Calu3 (cell line): ENCODE results near the gene NMS. TPM values are rescaled to one million over a fixed set of nuclear protein-coding genes. Genes with fewer than 3 reads are reported as not detected.
A peak's percentile ranks its signal among the peaks of the same experiment; 100 is the strongest.

ENCODE experiments used
- BruUV-seq: library from RNA; stranded (reverse); fragments of 400-500 nt; replicated peaks from 2 replicates; lab custom pipeline; 2021; lab: Mats Ljungman, UMichigan
- CTCF ChIA-PET: fragments of 300-600 bp; sonication (Branson Sonifier 250); formaldehyde crosslinking; loops from one replicate; lab custom pipeline; 2022; ENCODE audit warnings: antibody characterized with exemption; lab: Charles Lee
- DNase-seq: peaks from one replicate; pipeline ENCODE4 v3.0.0; 2022
- H3K27ac Mint-ChIP-seq: one replicate; pipeline ENCODE4 v1.8.0; 2022; ENCODE audit warnings: mixed read lengths; ENCODE audit not compliant: unreplicated experiment
- H3K27me3 Mint-ChIP-seq: one replicate; pipeline ENCODE4 v1.8.0; 2022; ENCODE audit warnings: mixed read lengths; ENCODE audit not compliant: unreplicated experiment
- H3K36me3 Mint-ChIP-seq: one replicate; pipeline ENCODE4 v1.8.0; 2022; ENCODE audit warnings: mild to moderate bottlenecking, moderate library complexity, mixed read lengths; ENCODE audit not compliant: insufficient read depth, unreplicated experiment
- H3K4me1 Mint-ChIP-seq: one replicate; pipeline ENCODE4 v1.8.0; 2022; ENCODE audit warnings: mild to moderate bottlenecking, low read depth, mixed read lengths; ENCODE audit not compliant: unreplicated experiment
- H3K4me3 Mint-ChIP-seq: one replicate; pipeline ENCODE4 v1.8.0; 2022; ENCODE audit warnings: mild to moderate bottlenecking, low read depth, moderate library complexity, mixed read lengths; ENCODE audit not compliant: unreplicated experiment
- H3K9me3 Mint-ChIP-seq: one replicate; pipeline ENCODE4 v1.8.0; 2022; ENCODE audit warnings: low read depth, mixed read lengths; ENCODE audit not compliant: unreplicated experiment
- CTCF ChIP-seq: fragments of 200-600 bp; IDR thresholded peaks from one replicate; pipeline ENCODE4 v1.8.0; 2022; ENCODE audit warnings: antibody characterized with exemption; ENCODE audit not compliant: unreplicated experiment
- intact Hi-C: fragments of 100-400 bp; cut with micrococcal nuclease; formaldehyde crosslinking; loops from one replicate; pipeline ENCODE4 v1.10.0; 2022; ENCODE audit not compliant: unreplicated experiment
- total RNA-seq: library from RNA; stranded (reverse); gene quantifications from 2 replicates; pipeline ENCODE4 v1.2.3, GENCODE V29; 2022

The NMS gene
- total RNA-seq, 1 experiment from 2014 or later, result not detected

DNA sequence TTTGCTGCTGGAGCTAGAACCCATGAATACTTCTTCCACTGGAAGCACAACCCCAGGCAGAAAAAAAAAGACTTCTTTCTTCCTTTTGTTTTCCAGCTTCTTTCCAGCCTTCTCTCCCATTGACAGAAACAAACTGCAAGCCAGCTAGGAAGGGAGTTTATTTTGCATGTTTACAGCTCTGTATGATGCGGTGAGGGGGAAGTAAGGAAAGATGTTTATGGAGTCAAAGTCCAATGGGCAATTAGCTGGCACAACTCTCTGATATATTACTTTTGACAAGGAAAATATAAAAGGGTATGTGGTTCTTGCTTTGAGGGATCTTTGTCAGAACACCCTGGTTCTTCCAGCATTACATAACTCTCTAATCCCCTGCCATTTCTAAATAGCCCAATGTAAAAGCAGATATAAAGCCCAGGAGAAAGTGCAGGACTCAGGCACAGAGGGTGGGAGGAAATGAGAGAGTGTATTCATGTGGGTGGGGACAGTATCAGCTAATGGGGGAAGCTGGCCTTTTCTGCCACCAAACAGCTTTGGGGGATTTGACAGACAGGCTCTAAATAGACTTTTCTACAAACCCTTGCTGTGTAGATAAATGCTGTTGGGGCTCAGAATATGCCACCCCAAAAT lies 9.3 kb upstream of the NMS start:
- Mint-ChIP-seq H3K27ac (no peak overlapping the region), H3K36me3 (no peaks in the 10 kb centered on the region), H3K4me1 (no peaks in the 10 kb centered on the region), H3K9me3 (peaks cover 5% of the 10 kb centered on the region), H3K4me3 (no peak overlapping the region), H3K27me3 (peaks cover 51% of the 10 kb centered on the region)
- intact Hi-C loops, result no loop called here
- no TSS peak for BruUV-seq
- no peak for TF ChIP-seq CTCF
- no peak for DNase-seq
- CTCF ChIA-PET, result no interaction called here

DNA sequence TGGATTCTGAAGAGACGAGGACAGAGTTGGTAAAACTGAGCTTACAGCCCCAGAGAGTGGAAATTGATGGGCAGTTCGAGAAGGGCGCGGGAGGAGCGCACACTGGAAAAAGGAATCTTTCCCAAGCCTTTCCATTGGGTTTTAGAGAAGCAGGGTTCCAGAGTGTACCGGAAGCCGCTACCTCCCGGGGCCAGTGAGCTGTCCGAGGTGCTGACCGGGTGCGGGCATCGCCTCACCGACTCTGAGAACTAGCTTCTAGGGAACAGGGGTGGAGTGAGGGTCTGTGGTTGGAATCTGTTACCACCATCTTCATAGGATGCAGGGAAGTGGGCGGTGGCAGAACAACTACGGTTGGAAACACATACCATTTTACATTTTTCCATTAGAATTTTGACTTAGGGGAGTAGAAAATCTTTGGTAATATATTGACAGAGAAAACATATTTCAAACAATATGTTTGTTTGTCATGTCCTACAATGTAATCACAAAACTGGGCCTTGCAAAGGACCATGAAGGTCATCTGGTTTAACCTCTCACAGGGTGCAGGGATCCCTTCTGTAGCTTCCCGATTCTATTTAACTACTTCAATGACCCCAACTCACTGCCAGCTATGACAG lies 724 bp downstream of the NMS start:
- CTCF ChIA-PET, result no interaction called here
- BruUV-seq, result no TSS peak

GRCh38 chr2:100476606-100477005 lies 6.3 kb downstream of the NMS start:
- Mint-ChIP-seq H3K9me3 (no peaks in the 10 kb centered on the region), H3K4me3 (no peak overlapping the region), H3K27ac (no peak overlapping the region), H3K4me1 (no peaks in the 10 kb centered on the region), H3K27me3 (peaks cover 78% of the 10 kb centered on the region), H3K36me3 (no peaks in the 10 kb centered on the region)
- intact Hi-C loops, result no loop called here
- BruUV-seq, result no TSS peak
- TF ChIP-seq CTCF, result no peak
- DNase-seq, result no peak
- CTCF ChIA-PET, result no interaction called here

More for the DNA sequence above, 724 bp downstream of the NMS start:
- no peak overlapping the region for H3K4me3 Mint-ChIP-seq
- H3K36me3 Mint-ChIP-seq, result no peaks in the 10 kb centered on the region
- TF ChIP-seq CTCF, result no peak
- peaks cover 64% of the 10 kb centered on the region for H3K27me3 Mint-ChIP-seq
- no peak overlapping the region for H3K27ac Mint-ChIP-seq
- intact Hi-C loops, result no loop called here
- H3K9me3 Mint-ChIP-seq, result no peaks in the 10 kb centered on the region
- no peaks in the 10 kb centered on the region for H3K4me1 Mint-ChIP-seq
- peak; percentile 13 for DNase-seq

DNA sequence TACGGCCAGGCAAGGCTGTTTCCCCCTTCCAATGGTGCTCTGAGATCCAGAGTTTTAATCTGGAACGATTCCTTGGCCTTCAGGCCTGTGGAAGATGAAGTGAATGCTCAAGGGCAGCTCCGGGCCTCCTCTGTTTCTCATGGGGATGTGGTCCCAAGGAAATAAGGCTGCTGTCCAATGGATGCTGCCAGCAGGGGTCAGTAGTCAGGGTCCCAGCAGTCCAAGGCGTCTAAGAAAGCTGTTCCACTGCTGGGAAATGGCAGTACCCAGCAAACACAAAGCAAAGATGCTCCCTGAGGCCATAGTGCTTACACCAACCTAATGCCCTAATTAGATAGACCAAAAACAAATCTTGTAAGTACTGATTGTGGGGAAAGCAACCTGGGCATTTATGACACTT lies 12.5 kb downstream of the NMS start:
- Mint-ChIP-seq H3K4me3 (no peak overlapping the region), H3K27me3 (peaks cover 97% of the 10 kb centered on the region), H3K36me3 (no peaks in the 10 kb centered on the region), H3K9me3 (no peaks in the 10 kb centered on the region), H3K27ac (no peak overlapping the region), H3K4me1 (no peaks in the 10 kb centered on the region)
- TF ChIP-seq CTCF, result no peak
- CTCF ChIA-PET, result no interaction called here
- no TSS peak for BruUV-seq
- peak; percentile 7 for DNase-seq
- intact Hi-C loops, result no loop called here
